Body of pancreas (tissue), 4 donors: ENCODE results near the gene FAM124A.

ENCODE experiments used
- CTCF ChIP-seq, 7 experiments: fragments of 450-650 bp in 4 of 7; fragments of 200-600 bp in 3 of 7; sonication (generic) in 3 of 7; IDR thresholded peaks; one replicate each; pipeline ENCODE4 v1.5.1; 2016 to 2019; ENCODE audit warnings: antibody characterized with exemption in 7 of 7
- POLR2A ChIP-seq, 3 donors: fragments of 450-650 bp; IDR thresholded peaks; one replicate each; pipeline ENCODE4 v1.6.1; 2016; ENCODE audit warnings: antibody characterized with exemption in 3 of 3, mild to moderate bottlenecking in 2 of 3

- TF ChIP-seq CTCF (IDR thresholded peaks at IDR 0.05): no peak
- no peak for TF ChIP-seq POLR2A (IDR thresholded peaks at IDR 0.05)
Measured at GRCh38 chr13:51329606-51330005, 107.4 kb downstream of the FAM124A start.
